Measurements from ENCODE around the gene CAMTA1.

GRCh38 chr1:6805004-6805416 lies 19.8 kb downstream of the CAMTA1 start:
- TF ChIP-seq, protein P1, sequence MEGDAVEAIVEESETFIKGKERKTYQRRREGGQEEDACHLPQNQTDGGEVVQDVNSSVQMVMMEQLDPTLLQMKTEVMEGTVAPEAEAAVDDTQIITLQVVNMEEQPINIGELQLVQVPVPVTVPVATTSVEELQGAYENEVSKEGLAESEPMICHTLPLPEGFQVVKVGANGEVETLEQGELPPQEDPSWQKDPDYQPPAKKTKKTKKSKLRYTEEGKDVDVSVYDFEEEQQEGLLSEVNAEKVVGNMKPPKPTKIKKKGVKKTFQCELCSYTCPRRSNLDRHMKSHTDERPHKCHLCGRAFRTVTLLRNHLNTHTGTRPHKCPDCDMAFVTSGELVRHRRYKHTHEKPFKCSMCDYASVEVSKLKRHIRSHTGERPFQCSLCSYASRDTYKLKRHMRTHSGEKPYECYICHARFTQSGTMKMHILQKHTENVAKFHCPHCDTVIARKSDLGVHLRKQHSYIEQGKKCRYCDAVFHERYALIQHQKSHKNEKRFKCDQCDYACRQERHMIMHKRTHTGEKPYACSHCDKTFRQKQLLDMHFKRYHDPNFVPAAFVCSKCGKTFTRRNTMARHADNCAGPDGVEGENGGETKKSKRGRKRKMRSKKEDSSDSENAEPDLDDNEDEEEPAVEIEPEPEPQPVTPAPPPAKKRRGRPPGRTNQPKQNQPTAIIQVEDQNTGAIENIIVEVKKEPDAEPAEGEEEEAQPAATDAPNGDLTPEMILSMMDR (conservative IDR thresholded peaks at IDR 0.05; ENCODE audit: low read length): no peak
- TF ChIP-seq EZH2phosphoT487 (IDR thresholded peaks at IDR 0.05; ENCODE audit: borderline replicate concordance, low read depth, low read length): no peak
